ENCODE measurements around the gene FNDC3B.

Gene FNDC3B

DNA sequence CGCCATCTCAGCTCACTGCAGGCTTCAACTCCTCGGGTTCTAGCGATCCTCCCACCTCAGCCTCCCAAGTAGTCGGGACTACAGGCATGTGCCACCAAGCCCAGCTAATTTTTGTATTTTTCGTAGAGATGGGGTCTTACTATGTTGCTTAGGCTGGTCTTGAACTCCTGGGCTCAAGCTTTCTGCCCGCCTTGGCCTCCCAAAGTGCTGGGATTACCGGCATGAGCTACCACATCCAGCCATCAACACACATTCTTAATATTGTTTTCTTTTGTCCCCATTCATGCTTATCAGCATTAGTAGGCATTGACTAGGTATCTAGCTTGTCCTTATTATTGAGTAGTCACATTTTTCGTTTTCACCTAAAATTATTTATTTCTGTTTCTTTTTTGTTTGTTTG, 240.6 kb downstream of the FNDC3B start:
- POLR2A ChIA-PET = no interaction called here
- no peaks in the 10 kb centered on the region for H3K4me1 ChIP-seq (ENCODE audit: control insufficient read depth, insufficient read depth, low read length)
- no peaks in the 10 kb centered on the region for H3K9me3 ChIP-seq (ENCODE audit: control insufficient read depth, insufficient read depth, low read depth, low read length)
- H3K27ac ChIP-seq (ENCODE audit: extremely low read depth, low read depth, low read length) = no peak overlapping the region
- no peak overlapping the region for H3K4me3 ChIP-seq (ENCODE audit: low read depth, low read length)
- CTCF ChIA-PET = interaction anchor here (1.3 kb wide), 1 partner anchor 77 kb away, joined by 3 read pairs; no protein-coding TSS in a partner anchor
- no peak for TF ChIP-seq SP7 (tag by site-specific recombination; IDR thresholded peaks at IDR 0.05)
- no peak for TF ChIP-seq ZNF658 (tag by site-specific recombination; IDR thresholded peaks at IDR 0.05)
- H3K36me3 ChIP-seq (ENCODE audit: control insufficient read depth in 2 of 2, insufficient read depth in 1 of 2, low read length in 2 of 2) = no peaks in the 10 kb centered on the region

DNA sequence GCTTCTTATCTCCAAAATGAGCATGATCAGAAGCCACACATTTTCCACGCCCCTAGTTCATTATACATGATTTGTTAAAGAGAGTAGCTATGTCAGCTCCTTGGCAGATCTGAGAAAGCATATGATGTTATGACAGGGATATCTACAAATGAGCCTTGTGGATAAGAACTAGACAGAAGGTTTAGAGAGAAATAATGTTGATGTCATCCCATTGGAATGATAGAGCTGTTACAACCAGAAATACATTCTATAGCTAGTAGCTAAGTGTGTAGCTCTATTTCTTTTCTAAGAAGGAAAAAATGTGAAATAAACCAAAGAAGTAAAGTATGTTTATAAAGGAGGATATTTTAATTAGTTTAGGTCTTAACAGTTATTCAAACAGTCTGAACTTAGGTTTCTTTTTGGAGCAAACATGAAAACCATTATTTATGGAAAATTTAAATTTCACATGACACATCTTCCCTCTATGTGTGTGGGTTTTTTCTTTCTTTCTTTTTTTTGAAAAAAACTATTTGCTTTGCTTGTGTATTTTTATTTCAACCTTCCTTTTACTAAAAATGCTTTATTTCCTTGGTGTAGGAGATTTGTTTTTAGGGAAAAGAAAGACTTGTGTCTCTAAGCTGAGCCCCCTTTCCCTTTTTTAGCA, 241.2 kb downstream of the FNDC3B start:
- Histone ChIP-seq H3K4me3 (ENCODE audit: low read depth, low read length) (no peak overlapping the region), H3K27ac (ENCODE audit: extremely low read depth, low read depth, low read length) (no peak overlapping the region), H3K36me3 (ENCODE audit: control insufficient read depth in 2 of 2, insufficient read depth in 1 of 2, low read length in 2 of 2) (no peaks in the 10 kb centered on the region), H3K9me3 (ENCODE audit: control insufficient read depth, insufficient read depth, low read depth, low read length) (no peaks in the 10 kb centered on the region), H3K4me1 (ENCODE audit: control insufficient read depth, insufficient read depth, low read length) (no peaks in the 10 kb centered on the region)
- ChIA-PET CTCF (interaction anchor here (0.7 to 1.3 kb wide), 2 partner anchors 77 to 505 kb away, joined by 3 read pairs; no protein-coding TSS in a partner anchor), POLR2A (no interaction called here)
- TF ChIP-seq, protein P1, sequence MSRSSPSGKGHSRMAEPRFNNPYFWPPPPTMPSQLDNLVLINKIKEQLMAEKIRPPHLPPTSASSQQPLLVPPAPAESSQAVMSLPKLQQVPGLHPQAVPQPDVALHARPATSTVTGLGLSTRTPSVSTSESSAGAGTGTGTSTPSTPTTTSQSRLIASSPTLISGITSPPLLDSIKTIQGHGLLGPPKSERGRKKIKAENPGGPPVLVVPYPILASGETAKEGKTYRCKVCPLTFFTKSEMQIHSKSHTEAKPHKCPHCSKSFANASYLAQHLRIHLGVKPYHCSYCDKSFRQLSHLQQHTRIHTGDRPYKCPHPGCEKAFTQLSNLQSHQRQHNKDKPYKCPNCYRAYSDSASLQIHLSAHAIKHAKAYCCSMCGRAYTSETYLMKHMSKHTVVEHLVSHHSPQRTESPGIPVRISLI (tag by site-specific recombination; IDR thresholded peaks at IDR 0.05) = peak; percentile 94
- no peak for TF ChIP-seq ZIC2 (tag by site-specific recombination; IDR thresholded peaks at IDR 0.05)
- no peak for TF ChIP-seq ZNF501 (tag by site-specific recombination; IDR thresholded peaks at IDR 0.05)
- TF ChIP-seq ZNF830 (tag by site-specific recombination; IDR thresholded peaks at IDR 0.05; ENCODE audit: low read depth) = no peak
- TF ChIP-seq EGR2 (tag by site-specific recombination; IDR thresholded peaks at IDR 0.05; ENCODE audit: low read depth) = no peak
- TF ChIP-seq ZNF132 (tag by site-specific recombination; IDR thresholded peaks at IDR 0.05; ENCODE audit: borderline replicate concordance) = no peak
- no peak for TF ChIP-seq ZNF175 (tag by site-specific recombination; IDR thresholded peaks at IDR 0.05)
- no peak for TF ChIP-seq ZNF350 (tag by site-specific recombination; IDR thresholded peaks at IDR 0.05)
- TF ChIP-seq, protein P2, sequence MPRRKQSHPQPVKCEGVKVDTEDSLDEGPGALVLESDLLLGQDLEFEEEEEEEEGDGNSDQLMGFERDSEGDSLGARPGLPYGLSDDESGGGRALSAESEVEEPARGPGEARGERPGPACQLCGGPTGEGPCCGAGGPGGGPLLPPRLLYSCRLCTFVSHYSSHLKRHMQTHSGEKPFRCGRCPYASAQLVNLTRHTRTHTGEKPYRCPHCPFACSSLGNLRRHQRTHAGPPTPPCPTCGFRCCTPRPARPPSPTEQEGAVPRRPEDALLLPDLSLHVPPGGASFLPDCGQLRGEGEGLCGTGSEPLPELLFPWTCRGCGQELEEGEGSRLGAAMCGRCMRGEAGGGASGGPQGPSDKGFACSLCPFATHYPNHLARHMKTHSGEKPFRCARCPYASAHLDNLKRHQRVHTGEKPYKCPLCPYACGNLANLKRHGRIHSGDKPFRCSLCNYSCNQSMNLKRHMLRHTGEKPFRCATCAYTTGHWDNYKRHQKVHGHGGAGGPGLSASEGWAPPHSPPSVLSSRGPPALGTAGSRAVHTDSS (tag by site-specific recombination; IDR thresholded peaks at IDR 0.05) = no peak
- TF ChIP-seq MYNN (tag by site-specific recombination; IDR thresholded peaks at IDR 0.05; ENCODE audit: borderline replicate concordance) = no peak
- no peak for TF ChIP-seq ZNF221 (tag by site-specific recombination; IDR thresholded peaks at IDR 0.05; ENCODE audit: borderline replicate concordance)
- TF ChIP-seq ZNF548 (tag by site-specific recombination; IDR thresholded peaks at IDR 0.05) = no peak
- 0 out of 2 replicates have a peak, but pooled peaks have one; percentile 17 for TF ChIP-seq ZNF629 (tag by site-specific recombination; IDR thresholded peaks at IDR 0.05)

DNA sequence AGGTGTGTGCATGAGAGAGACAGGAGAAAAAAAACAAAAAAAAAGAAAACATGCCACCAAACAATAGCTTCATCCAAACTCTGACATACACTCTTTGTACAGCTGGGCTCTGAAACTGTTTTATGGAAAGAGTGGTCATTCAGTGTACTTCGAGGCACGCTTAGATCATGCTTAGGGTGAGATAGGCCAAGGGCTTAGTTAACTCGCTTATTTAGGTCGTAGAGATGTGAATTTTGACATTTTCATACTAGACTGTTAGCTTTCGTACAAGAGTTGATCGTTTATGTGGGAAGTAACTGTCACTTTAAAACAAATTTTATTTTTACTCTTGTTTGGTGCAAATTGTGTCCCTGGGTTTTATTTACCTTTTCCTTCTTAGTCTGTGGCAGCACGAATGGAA, 242.5 kb downstream of the FNDC3B start:
- no peak for TF ChIP-seq ZNF837 (tag by site-specific recombination; IDR thresholded peaks at IDR 0.05)
- TF ChIP-seq ZNF157 (tag by site-specific recombination; IDR thresholded peaks at IDR 0.05) = no peak
- TF ChIP-seq ZNF266 (tag by site-specific recombination; IDR thresholded peaks at IDR 0.05; ENCODE audit: low read depth) = no peak
- TF ChIP-seq ZNF10 (tag by site-specific recombination; IDR thresholded peaks at IDR 0.05) = no peak
- TF ChIP-seq, protein P3, sequence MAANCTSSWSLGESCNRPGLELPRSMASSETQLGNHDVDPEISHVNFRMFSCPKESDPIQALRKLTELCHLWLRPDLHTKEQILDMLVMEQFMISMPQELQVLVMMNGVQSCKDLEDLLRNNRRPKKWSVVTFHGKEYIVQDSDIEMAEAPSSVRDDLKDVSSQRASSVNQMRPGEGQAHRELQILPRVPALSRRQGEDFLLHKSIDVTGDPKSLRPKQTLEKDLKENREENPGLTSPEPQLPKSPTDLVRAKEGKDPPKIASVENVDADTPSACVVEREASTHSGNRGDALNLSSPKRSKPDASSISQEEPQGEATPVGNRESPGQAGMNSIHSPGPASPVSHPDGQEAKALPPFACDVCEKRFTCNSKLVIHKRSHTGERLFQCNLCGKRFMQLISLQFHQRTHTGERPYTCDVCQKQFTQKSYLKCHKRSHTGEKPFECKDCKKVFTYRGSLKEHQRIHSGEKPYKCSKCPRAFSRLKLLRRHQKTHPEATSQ (tag by site-specific recombination; IDR thresholded peaks at IDR 0.05) = no peak
- no peak for TF ChIP-seq YY2 (tag by site-specific recombination; IDR thresholded peaks at IDR 0.05)
- TF ChIP-seq, protein P4, sequence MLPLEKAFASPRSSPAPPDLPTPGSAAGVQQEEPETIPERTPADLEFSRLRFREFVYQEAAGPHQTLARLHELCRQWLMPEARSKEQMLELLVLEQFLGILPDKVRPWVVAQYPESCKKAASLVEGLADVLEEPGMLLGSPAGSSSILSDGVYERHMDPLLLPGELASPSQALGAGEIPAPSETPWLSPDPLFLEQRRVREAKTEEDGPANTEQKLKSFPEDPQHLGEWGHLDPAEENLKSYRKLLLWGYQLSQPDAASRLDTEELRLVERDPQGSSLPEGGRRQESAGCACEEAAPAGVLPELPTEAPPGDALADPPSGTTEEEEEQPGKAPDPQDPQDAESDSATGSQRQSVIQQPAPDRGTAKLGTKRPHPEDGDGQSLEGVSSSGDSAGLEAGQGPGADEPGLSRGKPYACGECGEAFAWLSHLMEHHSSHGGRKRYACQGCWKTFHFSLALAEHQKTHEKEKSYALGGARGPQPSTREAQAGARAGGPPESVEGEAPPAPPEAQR (tag by site-specific recombination; IDR thresholded peaks at IDR 0.05) = no peak
- Histone ChIP-seq H3K9me3 (ENCODE audit: control insufficient read depth, insufficient read depth, low read depth, low read length) (no peaks in the 10 kb centered on the region), H3K27ac (ENCODE audit: extremely low read depth, low read depth, low read length) (no peak overlapping the region), H3K36me3 (ENCODE audit: control insufficient read depth in 2 of 2, insufficient read depth in 1 of 2, low read length in 2 of 2) (peaks cover 0 to under 1% of the 10 kb centered on the region in 2 experiments; a peak in 1 of 3 replicates), H3K4me3 (ENCODE audit: low read depth, low read length) (no peak overlapping the region), H3K4me1 (ENCODE audit: control insufficient read depth, insufficient read depth, low read length) (no peaks in the 10 kb centered on the region)
- ChIA-PET POLR2A (no interaction called here), CTCF (no interaction called here)
